WTC11 (cell line): Measurements from ENCODE around the gene SMARCB1. TPM values are rescaled to one million over a fixed set of nuclear protein-coding genes. Genes with fewer than 3 reads are reported as not detected.

Experiments
- ATAC-seq: fragments of 200-7000 bp; cut with Tn5 transposase; 2 replicates; pipeline ENCODE4 v1.10.0; 2021; ENCODE audit warnings: mild to moderate bottlenecking, moderate library complexity
- CTCF ChIA-PET: fragments of 300-600 bp; sonication (Branson Sonifier 250); formaldehyde crosslinking; loops from one replicate; lab custom pipeline; 2021; ENCODE audit warnings: antibody characterized with exemption; lab: Charles Lee
- POLR2A ChIA-PET: fragments of 350-600 bp; sonication (Branson Sonifier 250); formaldehyde crosslinking; loops from one replicate; lab custom pipeline; 2021; ENCODE audit warnings: antibody characterized with exemption; lab: Charles Lee
- DNase-seq: peaks from one replicate; pipeline ENCODE4 v3.0.0; 2021; ENCODE audit warnings: low spot score
- H3K27ac Mint-ChIP-seq: 2 replicates; pipeline ENCODE4 v1.8.0; 2021; ENCODE audit warnings: mixed read lengths
- H3K27me3 Mint-ChIP-seq: 2 replicates; pipeline ENCODE4 v1.8.0; 2021; ENCODE audit warnings: low read depth, mild to moderate bottlenecking, moderate library complexity, mixed read lengths
- H3K36me3 Mint-ChIP-seq: 2 replicates; pipeline ENCODE4 v1.8.0; 2021; ENCODE audit warnings: mixed read lengths
- H3K4me1 Mint-ChIP-seq: 2 replicates; pipeline ENCODE4 v1.8.0; 2022; ENCODE audit warnings: mixed read lengths
- H3K4me3 Mint-ChIP-seq: 2 replicates; pipeline ENCODE4 v1.8.0; 2021; ENCODE audit warnings: mild to moderate bottlenecking, moderate library complexity, mixed read lengths
- H3K9me3 Mint-ChIP-seq: 2 replicates; pipeline ENCODE4 v1.8.0; 2021; ENCODE audit warnings: mixed read lengths
- ATF1 ChIP-seq: sonication (generic); formaldehyde crosslinking; IDR thresholded peaks from 2 replicates; pipeline ENCODE4 v1.8.1; 2023; ENCODE audit warnings: mild to moderate bottlenecking, moderate library complexity, missing genetic modification reagents
- E2F1 ChIP-seq: sonication (generic); formaldehyde crosslinking; IDR thresholded peaks from 2 replicates; pipeline ENCODE4 v1.8.0; 2022; ENCODE audit warnings: mild to moderate bottlenecking, missing genetic modification reagents
- ESRRA ChIP-seq: sonication (generic); formaldehyde crosslinking; IDR thresholded peaks from 2 replicates; pipeline ENCODE4 v1.8.1; 2022; ENCODE audit warnings: mild to moderate bottlenecking, missing genetic modification reagents, borderline replicate concordance
- FOXJ3 ChIP-seq: sonication (generic); formaldehyde crosslinking; IDR thresholded peaks from 2 replicates; pipeline ENCODE4 v1.9.0; 2021; ENCODE audit warnings: missing genetic modification reagents, mild to moderate bottlenecking, borderline replicate concordance
- FOXK1 ChIP-seq: sonication (generic); formaldehyde crosslinking; IDR thresholded peaks from 2 replicates; pipeline ENCODE4 v1.8.0; 2022; ENCODE audit warnings: mild to moderate bottlenecking, moderate library complexity, missing genetic modification reagents
- FOXP4 ChIP-seq: sonication (generic); formaldehyde crosslinking; IDR thresholded peaks from 2 replicates; pipeline ENCODE4 v1.8.0; 2022; ENCODE audit warnings: mild to moderate bottlenecking, missing genetic modification reagents
- GRHL2 ChIP-seq: fragments of 250-450 bp; sonication (Bioruptor Pico); IDR thresholded peaks from 2 replicates; pipeline ENCODE4 v1.8.0; 2022; ENCODE audit warnings: mild to moderate bottlenecking, moderate library complexity; ENCODE audit not compliant: insufficient replicate concordance, severe bottlenecking
- HMGA2 ChIP-seq: fragments of 250-450 bp; sonication (Bioruptor Pico); IDR thresholded peaks from 2 replicates; pipeline ENCODE4 v1.4.0; 2021; ENCODE audit warnings: mild to moderate bottlenecking, moderate library complexity
- HMGXB4 ChIP-seq: sonication (generic); formaldehyde crosslinking; IDR thresholded peaks from 2 replicates; pipeline ENCODE4 v1.8.1; 2023; ENCODE audit warnings: mild to moderate bottlenecking, moderate library complexity, missing genetic modification reagents
- IRF2 ChIP-seq: sonication (generic); formaldehyde crosslinking; IDR thresholded peaks from 2 replicates; pipeline ENCODE4 v1.8.0; 2022; ENCODE audit warnings: low read depth, missing genetic modification reagents, borderline replicate concordance
- MAX ChIP-seq: sonication (generic); formaldehyde crosslinking; IDR thresholded peaks from 2 replicates; pipeline ENCODE4 v1.8.0; 2022; ENCODE audit warnings: mild to moderate bottlenecking, missing genetic modification reagents
- MXD4 ChIP-seq: fragments of 250-450 bp; sonication (Bioruptor Pico); IDR thresholded peaks from 2 replicates; pipeline ENCODE4 v1.8.0; 2021; ENCODE audit warnings: mild to moderate bottlenecking, moderate library complexity, borderline replicate concordance
- SMAD4 ChIP-seq: sonication (generic); formaldehyde crosslinking; IDR thresholded peaks from 2 replicates; pipeline ENCODE4 v1.8.0; 2022; ENCODE audit warnings: mild to moderate bottlenecking, missing genetic modification reagents
- ZBTB21 ChIP-seq: sonication (generic); formaldehyde crosslinking; IDR thresholded peaks from 2 replicates; pipeline ENCODE4 v1.8.1; 2023; ENCODE audit warnings: mild to moderate bottlenecking, missing genetic modification reagents, borderline replicate concordance
- ZNF281 ChIP-seq: sonication (generic); formaldehyde crosslinking; IDR thresholded peaks from 2 replicates; pipeline ENCODE4 v1.8.0; 2023; ENCODE audit warnings: mild to moderate bottlenecking, missing genetic modification reagents
- ZNF317 ChIP-seq: sonication (generic); formaldehyde crosslinking; IDR thresholded peaks from 2 replicates; pipeline ENCODE4 v1.8.1; 2023; ENCODE audit warnings: low read depth, mild to moderate bottlenecking, moderate library complexity, missing genetic modification reagents, borderline replicate concordance
- ZNF396 ChIP-seq: fragments of 250-450 bp; sonication (Bioruptor Pico); IDR thresholded peaks from 2 replicates; pipeline ENCODE4 v1.8.0; 2021; ENCODE audit warnings: mild to moderate bottlenecking, moderate library complexity, borderline replicate concordance
- ZSCAN18 ChIP-seq: fragments of 250-450 bp; sonication (Bioruptor Pico); IDR thresholded peaks from 2 replicates; pipeline ENCODE4 v2.1.2; 2022; ENCODE audit warnings: mild to moderate bottlenecking, moderate library complexity
- total RNA-seq: library from RNA; stranded (reverse); gene quantifications from 3 replicates; pipeline ENCODE4 v1.2.3, GENCODE V29; 2021

Gene SMARCB1
- total RNA-seq, 1 experiment from 2014 or later, result 135 TPM

- no peaks in the 10 kb centered on the region for H3K9me3 Mint-ChIP-seq
- peaks cover 18% of the 10 kb centered on the region for H3K27me3 Mint-ChIP-seq
- H3K4me1 Mint-ChIP-seq, result peaks cover 8% of the 10 kb centered on the region
- no peak overlapping the region for H3K27ac Mint-ChIP-seq
- TF ChIP-seq HMGXB4 (CRISPR knock-in tag), result no peak
- TF ChIP-seq FOXJ3 (CRISPR knock-in tag), result no peak
- no peak for TF ChIP-seq FOXP4 (CRISPR knock-in tag)
- no peak for TF ChIP-seq ATF1 (CRISPR knock-in tag)
- TF ChIP-seq ZNF396 (CRISPR knock-in tag), result no peak
- no peak for TF ChIP-seq MXD4 (CRISPR knock-in tag)
- no peak for TF ChIP-seq FOXK1 (CRISPR knock-in tag)
- no peak for TF ChIP-seq ESRRA
- TF ChIP-seq E2F1 (CRISPR knock-in tag), result no peak
- TF ChIP-seq SMAD4 (CRISPR knock-in tag), result no peak
- TF ChIP-seq ZNF281 (CRISPR knock-in tag), result no peak
- no peak for TF ChIP-seq ZSCAN18 (CRISPR knock-in tag)
- no peak for TF ChIP-seq MAX
- no peak for TF ChIP-seq ZBTB21 (CRISPR knock-in tag)
- no peak for TF ChIP-seq ZNF317 (CRISPR knock-in tag)
- TF ChIP-seq IRF2 (CRISPR knock-in tag), result no peak
- no peak for TF ChIP-seq GRHL2 (CRISPR knock-in tag)
- TF ChIP-seq HMGA2 (CRISPR knock-in tag), result no peak
- H3K36me3 Mint-ChIP-seq, result no peaks in the 10 kb centered on the region
- CTCF ChIA-PET, result interaction anchor here (0.9 to 1.3 kb wide), 3 partner anchors 10 to 71 kb away, joined by 3 to 9 read pairs (median 3); partner anchors contain the start of gene CHCHD10
- POLR2A ChIA-PET, result interaction anchor here (1.6 kb wide), 1 partner anchor 78 kb away, joined by 3 read pairs; no protein-coding TSS in a partner anchor
- no peak overlapping the region for H3K4me3 Mint-ChIP-seq
- DNase-seq (no peak), ATAC-seq (no peak)
Measured at GRCh38 chr22:23778577-23778900, 8.2 kb upstream of the SMARCB1 start.
